ENCODE data around the gene PARD6B.
"Not testable (repeated sequence)": the region's sequence is repeated elsewhere in the genome, so short reads cannot be mapped to it uniquely, and the experiment has no call there.

The PARD6B gene

GRCh38 chr20:50756447-50756846, 25.1 kb downstream of the PARD6B start:
- DNase-seq (ENCODE audit: insufficient read length), result no peak
- TF ChIP-seq POLR2A (IDR thresholded peaks at IDR 0.05; ENCODE audit: low read depth, low read length), result no peak
- no peak for TF ChIP-seq POLR2AphosphoS5 (IDR thresholded peaks at IDR 0.05; ENCODE audit: low read depth, low read length)
- no peak for TF ChIP-seq TAF1 (IDR thresholded peaks at IDR 0.05; ENCODE audit: borderline replicate concordance, low read depth, low read length)

GRCh38 chr20:50758469-50758868, 27.1 kb downstream of the PARD6B start:
- TF ChIP-seq POLR2A (IDR thresholded peaks at IDR 0.05; ENCODE audit: low read depth, low read length) (no peak), TAF1 (IDR thresholded peaks at IDR 0.05; ENCODE audit: borderline replicate concordance, low read depth, low read length) (no peak), POLR2AphosphoS5 (IDR thresholded peaks at IDR 0.05; ENCODE audit: low read depth, low read length) (no peak)
- FAIRE-seq (no peak), DNase-seq (ENCODE audit: insufficient read length) (no peak)

More at GRCh38 chr20:50756447-50756846, 25.1 kb downstream of the PARD6B start:
- FAIRE-seq, result no peak

- DNase-seq (ENCODE audit: insufficient read length), result no peak
- no peak for FAIRE-seq
- TF ChIP-seq TAF1 (IDR thresholded peaks at IDR 0.05; ENCODE audit: borderline replicate concordance, low read depth, low read length), result no peak
Measured at GRCh38 chr20:50758992-50759391, 27.6 kb downstream of the PARD6B start.

GRCh38 chr20:50759678-50760077, 28.3 kb downstream of the PARD6B start:
- FAIRE-seq (no peak), DNase-seq (ENCODE audit: insufficient read length) (no peak)
- TF ChIP-seq POLR2AphosphoS5 (IDR thresholded peaks at IDR 0.05; ENCODE audit: low read depth, low read length) (no peak), POLR2A (IDR thresholded peaks at IDR 0.05; ENCODE audit: low read depth, low read length) (no peak), TAF1 (IDR thresholded peaks at IDR 0.05; ENCODE audit: borderline replicate concordance, low read depth, low read length) (no peak)

GRCh38 chr20:50762045-50762422, 30.7 kb downstream of the PARD6B start:
- FAIRE-seq (no peak), DNase-seq (ENCODE audit: insufficient read length) (no peak)
- TF ChIP-seq TAF1 (IDR thresholded peaks at IDR 0.05; ENCODE audit: borderline replicate concordance, low read depth, low read length), result no peak
- no peak for TF ChIP-seq POLR2AphosphoS5 (IDR thresholded peaks at IDR 0.05; ENCODE audit: low read depth, low read length)
- TF ChIP-seq POLR2A (IDR thresholded peaks at IDR 0.05; ENCODE audit: low read depth, low read length), result no peak

GRCh38 chr20:50762435-50763220, 31.2 kb downstream of the PARD6B start:
- no peak for TF ChIP-seq TAF1 (IDR thresholded peaks at IDR 0.05; ENCODE audit: borderline replicate concordance, low read depth, low read length)
- TF ChIP-seq POLR2AphosphoS5 (IDR thresholded peaks at IDR 0.05; ENCODE audit: low read depth, low read length), result no peak
- TF ChIP-seq POLR2A (IDR thresholded peaks at IDR 0.05; ENCODE audit: low read depth, low read length), result no peak
- FAIRE-seq (no peak), DNase-seq (ENCODE audit: insufficient read length) (no peak)

- FAIRE-seq; DNase-seq (ENCODE audit: insufficient read length): not testable (repeated sequence)
Measured at GRCh38 chr20:50763550-50764458, 32.4 kb downstream of the PARD6B start.

- DNase-seq (ENCODE audit: insufficient read length); FAIRE-seq: not testable (repeated sequence)
Measured at GRCh38 chr20:50765251-50765650, 33.9 kb downstream of the PARD6B start.

- no peak for TF ChIP-seq POLR2A (IDR thresholded peaks at IDR 0.05; ENCODE audit: low read depth, low read length)
- TF ChIP-seq TAF1 (IDR thresholded peaks at IDR 0.05; ENCODE audit: borderline replicate concordance, low read depth, low read length), result no peak
- no peak for TF ChIP-seq POLR2AphosphoS5 (IDR thresholded peaks at IDR 0.05; ENCODE audit: low read depth, low read length)
- FAIRE-seq (no peak), DNase-seq (ENCODE audit: insufficient read length) (no peak)
Measured at GRCh38 chr20:50765674-50766073, 34.3 kb downstream of the PARD6B start.

- not testable (repeated sequence) for FAIRE-seq; DNase-seq (ENCODE audit: insufficient read length)
Measured at GRCh38 chr20:50766955-50767809, 35.8 kb downstream of the PARD6B start.

GRCh38 chr20:50768991-50769390, 37.6 kb downstream of the PARD6B start:
- DNase-seq (ENCODE audit: insufficient read length); FAIRE-seq: not testable (repeated sequence)

GRCh38 chr20:50769551-50770085, 38.2 kb downstream of the PARD6B start:
- peak; percentile 24 for FAIRE-seq
- DNase-seq (ENCODE audit: insufficient read length), result not testable (repeated sequence)

- FAIRE-seq; DNase-seq (ENCODE audit: insufficient read length): not testable (repeated sequence)
Measured at GRCh38 chr20:50771419-50772080, 40.2 kb downstream of the PARD6B start.

Measured in GM12892 (cell line).